WI38 (cell line): ENCODE measurements around the gene WFDC13.
"Not testable (repeated sequence)": the region's sequence is repeated elsewhere in the genome, so short reads cannot be mapped to it uniquely, and the experiment has no call there.

Experiments
- H3K4me3 ChIP-seq: 2 replicates; pipeline ENCODE4 v1.5.1; 2011; ENCODE audit warnings: low read depth, mild to moderate bottlenecking, control low read depth, low read length
- TF ChIP-seq, protein P1 (sequence below): IDR thresholded peaks from 2 replicates; pipeline ENCODE4 v1.5.1; 2012; ENCODE audit warnings: low read depth, mild to moderate bottlenecking, control low read depth, low read length

WFDC13 gene

DNA sequence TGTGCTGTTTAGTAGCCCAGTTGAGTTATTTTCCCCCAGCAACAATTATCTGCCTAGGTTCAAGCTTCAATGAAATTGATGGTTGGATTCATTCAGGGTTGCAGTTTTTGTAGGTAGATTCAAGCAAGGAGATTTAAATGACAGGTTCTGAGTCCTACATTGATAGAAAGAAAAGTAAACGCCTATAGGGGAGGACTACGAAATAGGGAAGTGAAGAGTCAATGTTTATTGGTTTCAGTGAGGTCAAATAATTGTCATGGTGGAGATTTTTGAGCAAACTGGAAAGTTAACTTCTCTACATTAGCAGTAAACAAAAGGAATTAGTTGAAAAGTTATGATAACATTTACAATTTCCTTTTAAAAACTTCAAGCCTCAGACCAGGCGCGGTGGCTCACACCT, 734 bp upstream of the WFDC13 start:
- TF ChIP-seq, protein P1, sequence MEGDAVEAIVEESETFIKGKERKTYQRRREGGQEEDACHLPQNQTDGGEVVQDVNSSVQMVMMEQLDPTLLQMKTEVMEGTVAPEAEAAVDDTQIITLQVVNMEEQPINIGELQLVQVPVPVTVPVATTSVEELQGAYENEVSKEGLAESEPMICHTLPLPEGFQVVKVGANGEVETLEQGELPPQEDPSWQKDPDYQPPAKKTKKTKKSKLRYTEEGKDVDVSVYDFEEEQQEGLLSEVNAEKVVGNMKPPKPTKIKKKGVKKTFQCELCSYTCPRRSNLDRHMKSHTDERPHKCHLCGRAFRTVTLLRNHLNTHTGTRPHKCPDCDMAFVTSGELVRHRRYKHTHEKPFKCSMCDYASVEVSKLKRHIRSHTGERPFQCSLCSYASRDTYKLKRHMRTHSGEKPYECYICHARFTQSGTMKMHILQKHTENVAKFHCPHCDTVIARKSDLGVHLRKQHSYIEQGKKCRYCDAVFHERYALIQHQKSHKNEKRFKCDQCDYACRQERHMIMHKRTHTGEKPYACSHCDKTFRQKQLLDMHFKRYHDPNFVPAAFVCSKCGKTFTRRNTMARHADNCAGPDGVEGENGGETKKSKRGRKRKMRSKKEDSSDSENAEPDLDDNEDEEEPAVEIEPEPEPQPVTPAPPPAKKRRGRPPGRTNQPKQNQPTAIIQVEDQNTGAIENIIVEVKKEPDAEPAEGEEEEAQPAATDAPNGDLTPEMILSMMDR = no peak
- H3K4me3 ChIP-seq = no peak overlapping the region

DNA sequence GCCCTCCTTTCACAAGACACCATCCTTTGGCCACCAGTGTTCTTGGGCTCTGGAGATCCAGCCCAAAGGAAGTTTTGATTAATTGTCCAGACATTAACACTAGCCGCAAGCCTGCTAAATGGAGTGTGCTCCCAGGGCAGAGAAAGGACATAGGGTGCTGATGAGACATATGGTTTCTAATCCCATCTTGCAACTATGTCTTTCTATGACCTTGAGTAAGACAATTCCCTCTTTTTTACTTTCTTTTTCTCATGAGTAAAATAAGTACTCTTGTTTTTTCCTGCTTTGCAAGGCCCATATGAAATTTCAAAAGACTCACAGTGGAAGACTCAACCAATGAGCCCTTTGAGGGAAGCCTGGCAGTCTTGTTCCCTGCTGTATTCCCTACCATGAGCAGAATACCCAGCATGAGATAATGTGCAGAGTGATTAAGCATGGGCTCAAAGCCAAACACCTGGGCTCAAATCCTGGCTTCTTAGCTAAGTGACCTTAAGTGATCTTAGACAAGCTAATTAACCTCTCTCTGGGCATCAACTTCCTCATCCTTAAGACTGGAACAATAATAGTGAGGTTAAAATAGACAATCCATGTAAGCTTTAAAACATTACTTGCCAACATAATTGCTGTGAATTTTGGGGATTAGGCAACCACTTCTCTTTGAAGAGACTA, 3.3 kb downstream of the WFDC13 start, which contains the start of gene WFDC10B:
TSS of gene WFDC10B (minus strand) at position 51 of the 669 bp plus-strand sequence. CDS start 19,027 bp downstream, outside the sequence.
- no peak within 1 kb of the TSS for H3K4me3 ChIP-seq
- TF ChIP-seq, protein P1 = no peak

DNA sequence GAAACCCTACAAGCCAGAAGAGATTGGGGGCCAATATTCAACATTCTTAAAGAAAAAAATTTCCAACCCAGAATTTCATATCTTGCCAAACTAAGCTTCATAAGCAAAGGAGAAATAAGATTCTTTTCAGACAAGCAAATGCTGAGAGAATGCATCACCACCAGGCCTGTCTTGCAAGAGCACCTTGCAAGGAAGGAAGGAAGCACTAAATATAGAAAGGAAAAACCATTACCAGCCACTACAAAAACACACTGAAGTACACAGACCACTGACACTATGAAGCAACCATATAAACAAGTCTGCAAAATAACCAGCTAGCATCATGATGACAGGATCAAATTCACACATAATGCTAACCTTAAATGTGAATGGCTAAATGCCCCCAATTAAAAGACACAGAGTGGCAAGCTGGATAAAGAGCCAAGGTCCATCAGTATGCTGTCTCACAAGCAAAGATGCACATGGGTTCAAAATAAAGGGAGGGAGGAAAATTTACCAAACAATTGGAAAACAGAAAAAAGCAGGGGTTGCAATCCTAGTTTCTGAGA, 14.4 kb downstream of the WFDC13 start:
- H3K4me3 ChIP-seq = not testable (repeated sequence)

DNA sequence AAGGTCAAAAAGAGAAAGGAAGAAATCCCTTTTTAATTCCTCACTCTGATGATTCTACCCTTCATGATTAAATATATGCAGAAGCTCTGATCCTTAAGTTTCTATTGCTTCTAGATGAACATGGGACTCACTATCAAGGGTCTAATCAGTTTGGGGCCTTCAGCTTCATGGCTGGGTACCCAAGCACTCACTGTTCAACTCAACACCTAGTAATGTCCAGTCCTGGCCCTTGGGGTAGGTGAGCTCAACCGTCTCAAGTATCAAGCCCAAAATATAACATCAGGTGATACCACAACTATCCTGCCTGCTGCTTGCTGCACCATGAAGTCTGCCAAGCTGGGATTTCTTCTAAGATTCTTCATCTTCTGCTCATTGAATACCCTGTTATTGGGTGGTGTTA, 20.2 kb downstream of the WFDC13 start, which contains the start of gene SPINT4:
TSS of gene SPINT4 (plus strand) at position 301 of the 400 bp plus-strand sequence. CDS start at position 322, 21 bp downstream.
- no peak within 1 kb of the TSS for H3K4me3 ChIP-seq
- TF ChIP-seq, protein P1 = no peak

DNA sequence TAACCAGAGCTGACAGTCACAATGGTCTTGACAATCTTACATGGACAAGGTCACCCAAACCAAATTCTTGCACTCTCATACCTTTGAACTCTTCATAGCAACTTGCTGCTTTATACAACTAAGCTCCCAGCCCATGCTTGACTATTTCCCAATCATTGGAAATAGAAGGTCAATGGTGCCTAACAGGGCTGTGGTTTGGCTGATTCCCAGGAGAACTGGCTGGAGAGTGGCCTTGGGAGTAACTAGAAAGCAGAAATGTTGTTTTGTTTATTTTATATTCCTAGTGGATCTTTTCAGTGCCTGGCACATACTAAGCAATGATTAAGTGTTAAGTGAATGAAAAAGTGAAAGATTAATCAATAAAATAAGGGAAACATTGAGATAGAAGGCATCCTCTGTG, 23.3 kb downstream of the WFDC13 start:
- TF ChIP-seq, protein P1 = no peak
- H3K4me3 ChIP-seq = no peak overlapping the region

DNA sequence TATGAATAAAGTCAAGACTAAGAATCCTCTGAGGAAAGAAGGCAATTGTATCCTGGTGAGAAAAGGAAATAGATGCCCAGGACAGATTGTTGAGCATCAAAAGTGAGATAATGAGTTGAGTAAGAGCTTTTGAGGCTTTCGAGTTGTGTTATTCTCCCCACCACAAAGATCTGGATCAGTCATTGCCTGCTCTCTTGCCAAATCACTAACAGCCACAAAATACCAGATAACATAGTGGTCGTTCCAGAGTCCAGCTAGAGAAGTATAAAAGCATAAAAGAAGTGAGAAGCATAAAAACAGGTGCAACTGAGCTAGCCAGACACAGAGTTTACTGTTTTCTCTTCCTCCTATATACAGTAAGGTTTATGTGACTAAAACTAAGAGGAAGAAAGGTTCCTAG, 25.2 kb downstream of the WFDC13 start:
- TF ChIP-seq, protein P1 = no peak

DNA sequence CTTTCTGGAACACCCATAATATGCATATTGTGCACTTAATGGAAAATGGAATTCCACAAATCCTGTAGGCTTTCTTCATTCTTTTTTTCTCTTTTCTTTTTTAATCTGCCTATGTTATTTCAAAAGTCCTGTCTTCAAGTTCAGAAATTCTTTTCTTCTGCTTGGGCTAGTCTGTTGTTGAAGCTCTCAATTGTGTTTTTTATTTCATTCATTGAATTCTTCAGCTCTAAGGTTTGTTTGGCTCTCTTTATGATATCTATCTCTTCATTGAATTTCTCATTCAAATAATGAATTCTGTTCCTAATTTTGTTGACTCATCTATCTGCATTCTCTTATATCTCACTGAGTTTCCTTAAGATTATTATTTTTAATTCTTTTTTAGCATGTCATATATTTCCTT, 30.4 kb downstream of the WFDC13 start:
- TF ChIP-seq, protein P1 = no peak
- H3K4me3 ChIP-seq = no peak overlapping the region

More for the DNA sequence above, 25.2 kb downstream of the WFDC13 start:
- no peak overlapping the region for H3K4me3 ChIP-seq
